DOHH2 (cell line): Measurements from ENCODE around the gene SIPA1L3.

Source experiments
- H3F3A ChIP-seq: fragments of 200-600 bp; sonication (generic), shearing (Covaris generic); 2 replicates; pipeline ENCODE4 v1.6.0; 2016; ENCODE audit warnings: antibody characterized with exemption, mild to moderate bottlenecking; ENCODE audit not compliant: control insufficient read depth, insufficient read depth
- H3K27ac ChIP-seq: fragments of 200-600 bp; sonication (generic); 2 replicates; pipeline ENCODE4 v1.5.1; 2014; ENCODE audit warnings: low read depth, mild to moderate bottlenecking, low read length, moderate library complexity
- H3K27me3 ChIP-seq: fragments of 200-600 bp; sonication (generic); 2 replicates; pipeline ENCODE4 v1.6.1; 2014; ENCODE audit warnings: mild to moderate bottlenecking, low read length, mixed read lengths; ENCODE audit not compliant: control insufficient read depth
- H3K36me3 ChIP-seq: fragments of 200-600 bp; sonication (generic); 2 replicates; pipeline ENCODE4 v1.6.1; 2014; ENCODE audit warnings: mild to moderate bottlenecking, low read length, moderate library complexity, mixed read lengths; ENCODE audit not compliant: control insufficient read depth
- H3K4me1 ChIP-seq: fragments of 200-600 bp; sonication (generic); 2 replicates; pipeline ENCODE4 v1.6.1; 2014; ENCODE audit warnings: mild to moderate bottlenecking, low read length, mixed read lengths; ENCODE audit not compliant: control insufficient read depth
- H3K4me2 ChIP-seq: fragments of 200-600 bp; sonication (generic); 2 replicates; pipeline ENCODE4 v1.6.0; 2014; ENCODE audit warnings: mild to moderate bottlenecking, low read length, moderate library complexity
- H3K4me3 ChIP-seq: fragments of 200-600 bp; sonication (generic); 2 replicates; pipeline ENCODE4 v1.5.1; 2014; ENCODE audit warnings: mild to moderate bottlenecking, low read length, mixed read lengths
- H3K79me2 ChIP-seq: fragments of 200-600 bp; sonication (generic); 2 replicates; pipeline ENCODE4 v1.6.1; 2014; ENCODE audit warnings: mild to moderate bottlenecking, low read length, mixed read lengths; ENCODE audit not compliant: control insufficient read depth
- H3K9me2 ChIP-seq: fragments of 200-600 bp; sonication (generic); replicated peaks from 2 replicates; pipeline ENCODE4 v1.6.1; 2014; ENCODE audit warnings: mild to moderate bottlenecking, low read length, mixed read lengths; ENCODE audit not compliant: control insufficient read depth
- H3K9me3 ChIP-seq: fragments of 200-600 bp; sonication (generic); 2 replicates; pipeline ENCODE4 v1.6.1; 2014; ENCODE audit warnings: antibody characterized with exemption, low read length, mixed read lengths; ENCODE audit not compliant: control insufficient read depth, insufficient read depth
- H4K20me1 ChIP-seq: fragments of 200-600 bp; sonication (generic); 2 replicates; pipeline ENCODE4 v1.6.0; 2014; ENCODE audit warnings: low read depth, mild to moderate bottlenecking, antibody characterized with exemption, low read length, moderate library complexity; ENCODE audit not compliant: control insufficient read depth, insufficient read depth
- EZH2phosphoT487 ChIP-seq: fragments of 200-600 bp; sonication (generic); IDR thresholded peaks from 2 replicates; pipeline ENCODE4 v1.6.1; 2017; ENCODE audit warnings: borderline replicate concordance, mild to moderate bottlenecking, antibody characterized with exemption, low read length, moderate library complexity, mixed read lengths
- TF ChIP-seq, protein P1 (sequence below): fragments of 200-600 bp; sonication (generic); IDR thresholded peaks from one replicate; pipeline ENCODE4 v1.5.1; 2014; ENCODE audit warnings: antibody characterized with exemption, mild to moderate bottlenecking, low read depth, low read length; ENCODE audit not compliant: poor library complexity, severe bottlenecking

The SIPA1L3 gene

DNA sequence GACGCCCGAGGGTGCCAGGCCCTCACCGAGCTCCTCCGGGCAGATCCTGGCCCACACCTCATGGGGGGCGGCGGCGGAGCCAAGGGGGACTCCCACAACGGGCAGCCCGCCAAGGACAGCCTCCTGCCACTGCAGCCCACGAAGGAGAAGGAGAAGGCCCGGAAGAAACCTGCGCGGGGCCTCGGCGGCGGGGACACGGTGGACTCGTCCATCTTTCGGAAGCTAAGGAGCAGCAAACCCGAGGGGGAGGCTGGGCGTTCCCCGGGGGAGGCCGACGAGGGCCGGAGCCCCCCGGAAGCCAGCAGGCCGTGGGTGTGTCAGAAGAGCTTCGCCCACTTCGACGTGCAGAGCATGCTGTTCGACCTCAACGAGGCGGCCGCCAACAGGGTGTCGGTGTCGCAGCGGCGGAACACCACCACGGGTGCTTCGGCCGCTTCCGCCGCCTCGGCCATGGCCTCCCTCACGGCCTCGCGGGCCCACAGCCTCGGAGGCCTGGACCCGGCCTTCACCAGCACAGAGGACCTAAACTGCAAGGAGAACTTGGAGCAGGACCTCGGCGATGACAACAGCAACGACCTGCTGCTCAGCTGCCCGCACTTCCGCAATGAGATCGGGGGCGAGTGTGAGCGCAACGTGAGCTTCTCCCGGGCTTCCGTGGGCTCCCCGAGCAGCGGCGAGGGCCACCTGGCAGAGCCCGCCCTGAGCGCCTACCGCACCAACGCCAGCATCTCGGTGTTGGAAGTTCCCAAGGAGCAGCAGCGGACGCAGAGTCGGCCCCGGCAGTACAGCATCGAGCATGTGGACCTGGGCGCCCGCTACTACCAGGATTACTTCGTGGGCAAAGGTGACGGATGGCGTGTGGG lies 175.5 kb downstream of the SIPA1L3 start:
- no peaks in the 10 kb centered on the region for H3F3A ChIP-seq
- no peak overlapping the region for H3K27ac ChIP-seq
- H3K4me2 ChIP-seq, result no peak overlapping the region
- no peaks in the 10 kb centered on the region for H3K27me3 ChIP-seq
- TF ChIP-seq EZH2phosphoT487, result no peak
- TF ChIP-seq, protein P1, sequence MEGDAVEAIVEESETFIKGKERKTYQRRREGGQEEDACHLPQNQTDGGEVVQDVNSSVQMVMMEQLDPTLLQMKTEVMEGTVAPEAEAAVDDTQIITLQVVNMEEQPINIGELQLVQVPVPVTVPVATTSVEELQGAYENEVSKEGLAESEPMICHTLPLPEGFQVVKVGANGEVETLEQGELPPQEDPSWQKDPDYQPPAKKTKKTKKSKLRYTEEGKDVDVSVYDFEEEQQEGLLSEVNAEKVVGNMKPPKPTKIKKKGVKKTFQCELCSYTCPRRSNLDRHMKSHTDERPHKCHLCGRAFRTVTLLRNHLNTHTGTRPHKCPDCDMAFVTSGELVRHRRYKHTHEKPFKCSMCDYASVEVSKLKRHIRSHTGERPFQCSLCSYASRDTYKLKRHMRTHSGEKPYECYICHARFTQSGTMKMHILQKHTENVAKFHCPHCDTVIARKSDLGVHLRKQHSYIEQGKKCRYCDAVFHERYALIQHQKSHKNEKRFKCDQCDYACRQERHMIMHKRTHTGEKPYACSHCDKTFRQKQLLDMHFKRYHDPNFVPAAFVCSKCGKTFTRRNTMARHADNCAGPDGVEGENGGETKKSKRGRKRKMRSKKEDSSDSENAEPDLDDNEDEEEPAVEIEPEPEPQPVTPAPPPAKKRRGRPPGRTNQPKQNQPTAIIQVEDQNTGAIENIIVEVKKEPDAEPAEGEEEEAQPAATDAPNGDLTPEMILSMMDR, result no peak
- peaks cover 17% of the 10 kb centered on the region for H3K36me3 ChIP-seq
- H4K20me1 ChIP-seq, result no peaks in the 10 kb centered on the region
- no peaks in the 10 kb centered on the region for H3K9me3 ChIP-seq
- no peaks in the 10 kb centered on the region for H3K9me2 ChIP-seq
- peaks cover 14% of the 10 kb centered on the region for H3K4me1 ChIP-seq
- no peaks in the 10 kb centered on the region for H3K79me2 ChIP-seq
- no peak overlapping the region for H3K4me3 ChIP-seq

DNA sequence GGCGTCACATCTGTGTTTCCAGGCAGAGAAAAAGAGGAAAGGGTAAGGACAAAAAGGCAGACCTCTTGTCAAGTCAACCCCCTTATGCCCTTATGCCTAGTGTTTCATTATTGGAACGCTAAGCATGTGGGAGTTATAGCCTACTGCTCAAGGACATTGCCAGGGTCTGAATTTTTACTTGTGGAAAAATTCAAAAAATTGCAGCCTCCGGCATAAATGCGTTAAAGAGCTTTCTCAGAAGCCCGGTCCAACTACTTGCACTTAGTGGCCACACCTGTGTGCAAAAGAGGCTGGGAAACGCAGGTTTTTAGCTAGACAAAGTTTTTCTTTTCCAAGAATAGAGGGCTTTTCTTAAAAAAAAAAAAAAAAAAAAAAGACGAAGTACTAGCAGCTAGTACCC lies 177.2 kb downstream of the SIPA1L3 start:
- H3F3A ChIP-seq, result no peaks in the 10 kb centered on the region
- H3K4me3 ChIP-seq, result no peak overlapping the region
- no peak overlapping the region for H3K4me2 ChIP-seq
- no peaks in the 10 kb centered on the region for H3K9me2 ChIP-seq
- H3K27ac ChIP-seq, result no peak overlapping the region
- H3K27me3 ChIP-seq, result no peaks in the 10 kb centered on the region
- peaks cover 25% of the 10 kb centered on the region for H3K36me3 ChIP-seq
- TF ChIP-seq, protein P1, result no peak
- TF ChIP-seq EZH2phosphoT487, result no peak
- no peaks in the 10 kb centered on the region for H4K20me1 ChIP-seq
- H3K79me2 ChIP-seq, result no peaks in the 10 kb centered on the region
- H3K4me1 ChIP-seq, result peaks cover 14% of the 10 kb centered on the region
- H3K9me3 ChIP-seq, result no peaks in the 10 kb centered on the region

GRCh38 chr19:38089440-38089839 lies 182.4 kb downstream of the SIPA1L3 start:
- H3K4me3 ChIP-seq, result no peak overlapping the region
- H3K27me3 ChIP-seq, result no peaks in the 10 kb centered on the region
- H3K4me2 ChIP-seq, result no peak overlapping the region
- H3K9me2 ChIP-seq, result no peaks in the 10 kb centered on the region
- no peaks in the 10 kb centered on the region for H3K79me2 ChIP-seq
- peaks cover 13% of the 10 kb centered on the region for H3K36me3 ChIP-seq
- H3K9me3 ChIP-seq, result no peaks in the 10 kb centered on the region
- no peak for TF ChIP-seq EZH2phosphoT487
- TF ChIP-seq, protein P1, result no peak
- no peaks in the 10 kb centered on the region for H3F3A ChIP-seq
- H3K4me1 ChIP-seq, result no peaks in the 10 kb centered on the region
- H4K20me1 ChIP-seq, result no peaks in the 10 kb centered on the region
- H3K27ac ChIP-seq, result no peak overlapping the region
